GM18498 (cell line): ENCODE data around the gene OPRD1.
"Not testable (repeated sequence)": the region's sequence is repeated elsewhere in the genome, so short reads cannot be mapped to it uniquely, and the experiment has no call there.

ENCODE experiments used
- ATAC-seq: cut with Tn5 transposase; IDR thresholded peaks from one replicate; pipeline ENCODE4 v1.9.1; 2021; ENCODE audit warnings: mild to moderate bottlenecking, moderate library complexity; ENCODE audit not compliant: unreplicated experiment

Gene OPRD1

DNA sequence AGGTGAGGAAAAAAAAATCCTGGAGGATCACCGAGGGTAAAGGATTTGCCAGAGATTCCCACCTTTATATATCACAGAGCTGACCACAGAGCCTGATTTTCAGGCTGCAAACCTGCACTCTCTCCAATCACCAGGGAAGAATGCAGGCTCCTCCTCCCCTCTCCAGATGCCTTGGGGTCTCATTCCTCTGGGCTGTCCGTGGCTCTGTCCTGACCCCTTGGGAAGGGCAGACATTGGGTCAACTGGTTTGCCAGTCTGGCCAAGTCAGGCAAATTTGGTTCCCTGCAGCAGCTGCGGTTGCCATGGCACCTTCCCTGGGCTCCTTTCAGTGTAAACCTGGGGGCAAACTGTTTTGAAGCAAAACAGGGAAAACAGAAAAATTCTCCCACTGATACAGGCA, 11.6 kb upstream of the OPRD1 start:
- no peak for ATAC-seq

DNA sequence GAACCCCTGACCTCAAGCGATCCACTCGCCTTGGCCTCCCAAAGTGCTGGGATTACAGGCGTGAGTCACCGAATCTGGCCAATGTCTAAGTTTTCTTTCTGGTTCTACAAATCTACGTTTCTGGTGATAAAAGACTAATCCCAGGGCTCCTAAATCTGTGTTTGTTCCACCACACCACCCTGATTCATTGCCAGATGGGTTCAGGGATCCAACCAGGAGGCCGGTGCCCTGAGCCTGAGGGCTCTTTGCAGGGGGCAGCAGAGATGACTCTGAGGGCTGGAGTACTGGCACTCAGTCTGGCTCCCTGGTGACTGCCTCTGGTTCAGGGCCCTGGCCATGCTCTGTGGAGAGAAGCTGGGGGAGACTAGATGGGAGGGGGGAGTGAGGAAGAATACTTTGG, 10.5 kb upstream of the OPRD1 start:
- ATAC-seq: no peak

DNA sequence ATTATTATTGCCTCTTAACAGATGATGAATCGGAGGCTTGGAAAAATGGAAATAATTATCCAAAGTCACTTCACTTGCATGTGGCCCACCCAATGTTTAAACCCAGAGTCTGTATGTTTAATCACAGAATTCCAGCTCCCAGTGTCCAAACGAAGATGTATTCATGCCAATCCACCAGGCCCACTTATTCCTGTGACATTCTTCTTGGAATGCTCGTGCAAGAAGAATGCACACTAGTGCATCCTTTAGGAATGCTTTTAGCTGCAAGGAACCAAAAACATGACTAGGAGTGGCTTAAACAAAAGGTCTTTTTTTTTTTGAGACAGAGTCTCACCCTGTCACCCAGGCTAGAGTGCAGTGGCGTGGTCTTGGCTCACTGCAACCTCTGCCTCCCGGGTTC, 8.9 kb upstream of the OPRD1 start:
- no peak for ATAC-seq

DNA sequence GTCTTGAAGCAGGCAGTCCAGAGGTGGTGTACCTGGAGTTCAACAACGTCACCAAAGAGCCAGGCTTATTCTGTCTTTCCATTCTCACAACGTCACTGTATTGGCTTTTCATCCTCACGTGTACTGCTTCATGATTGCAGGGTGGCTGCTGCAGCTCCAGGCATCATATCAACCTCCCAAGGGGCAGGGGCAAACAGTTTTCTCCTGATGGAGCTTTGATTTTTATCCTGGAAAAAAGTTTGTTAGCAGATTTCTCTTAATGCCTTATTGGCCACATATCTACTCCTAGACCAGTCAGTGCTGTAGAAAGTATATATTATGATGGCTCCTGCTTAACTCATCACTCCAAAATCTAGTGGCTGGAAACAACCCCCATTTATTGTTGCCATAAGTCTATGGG, 8.3 kb upstream of the OPRD1 start:
- ATAC-seq: no peak

DNA sequence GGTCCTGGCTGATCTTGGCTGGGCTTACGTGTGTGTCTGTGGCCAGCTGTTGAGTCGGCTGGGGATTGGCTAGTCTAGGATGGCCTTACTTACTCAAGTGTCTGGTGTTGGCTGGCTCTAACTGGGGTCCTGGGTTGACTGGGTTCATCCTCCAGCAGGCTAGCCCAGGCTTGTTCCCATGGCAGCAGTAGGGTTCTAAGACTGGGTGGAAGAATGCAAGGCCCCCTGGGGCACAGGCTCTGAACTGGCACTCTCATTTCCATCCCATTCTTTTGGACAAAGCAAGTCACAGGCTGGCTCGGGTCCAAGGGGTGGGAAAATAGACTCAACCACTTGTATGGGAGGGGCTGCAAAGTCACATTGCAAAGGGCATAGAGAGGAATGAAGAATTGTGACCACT, 7.9 kb upstream of the OPRD1 start:
- no peak for ATAC-seq

DNA sequence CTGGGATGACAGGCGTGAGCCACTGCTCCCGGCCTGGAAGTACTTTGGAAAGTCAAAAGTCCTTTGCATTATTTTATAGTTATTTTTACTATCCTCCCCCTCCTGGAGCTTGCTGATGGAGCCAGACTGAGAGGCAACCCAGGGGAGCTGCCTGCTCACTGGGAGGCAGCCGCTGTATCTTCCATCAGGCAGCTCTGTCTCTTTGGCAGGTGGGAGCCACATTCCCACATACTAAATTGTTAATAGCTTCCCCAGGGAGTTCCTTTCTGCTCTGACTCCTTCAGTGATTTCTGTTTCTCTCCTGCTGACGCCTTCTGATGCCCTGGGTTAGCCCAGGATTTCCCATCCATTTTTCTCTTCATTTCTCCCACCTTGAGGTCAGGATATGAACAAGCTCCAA, 4.9 kb upstream of the OPRD1 start:
- no peak for ATAC-seq

DNA sequence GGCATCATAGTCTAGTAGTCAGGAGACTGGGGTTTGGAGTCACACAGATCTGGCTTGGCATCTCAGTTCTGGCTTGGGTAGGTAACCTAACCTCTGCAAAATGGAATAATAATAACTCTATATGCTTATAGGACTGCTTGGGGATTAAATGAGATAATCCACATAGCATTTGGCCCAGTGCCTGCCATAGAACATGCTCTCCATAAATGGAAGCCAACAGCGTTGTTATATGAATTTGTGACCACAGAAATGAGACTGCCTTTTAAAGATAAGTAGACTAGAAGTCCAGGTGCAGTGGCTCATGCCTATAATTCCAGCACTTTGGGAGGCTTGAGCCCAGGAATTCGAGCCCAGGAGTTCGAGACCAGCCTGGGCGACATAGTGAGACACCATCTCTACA, 4.0 kb upstream of the OPRD1 start:
- ATAC-seq: no peak

DNA sequence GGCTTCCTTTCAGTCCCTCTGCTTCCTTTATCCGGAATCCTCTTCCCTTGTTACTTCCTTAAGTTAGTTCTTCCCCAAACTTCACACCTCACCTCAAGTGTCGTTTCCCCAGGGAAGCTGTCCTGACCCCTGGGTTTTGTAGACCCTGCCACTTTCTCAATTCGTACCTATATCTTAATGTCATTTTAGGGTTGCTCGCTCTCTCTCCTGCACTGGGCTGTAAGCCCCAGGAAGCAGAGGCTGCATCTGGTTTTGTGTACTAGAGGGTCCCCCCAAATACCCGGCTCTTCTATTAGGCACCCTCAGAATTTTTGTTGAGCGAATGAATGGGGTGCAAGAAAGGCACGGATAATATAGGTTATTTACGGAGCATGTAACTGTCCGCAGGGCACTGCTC, 603 bp upstream of the OPRD1 start:
- ATAC-seq: no peak

DNA sequence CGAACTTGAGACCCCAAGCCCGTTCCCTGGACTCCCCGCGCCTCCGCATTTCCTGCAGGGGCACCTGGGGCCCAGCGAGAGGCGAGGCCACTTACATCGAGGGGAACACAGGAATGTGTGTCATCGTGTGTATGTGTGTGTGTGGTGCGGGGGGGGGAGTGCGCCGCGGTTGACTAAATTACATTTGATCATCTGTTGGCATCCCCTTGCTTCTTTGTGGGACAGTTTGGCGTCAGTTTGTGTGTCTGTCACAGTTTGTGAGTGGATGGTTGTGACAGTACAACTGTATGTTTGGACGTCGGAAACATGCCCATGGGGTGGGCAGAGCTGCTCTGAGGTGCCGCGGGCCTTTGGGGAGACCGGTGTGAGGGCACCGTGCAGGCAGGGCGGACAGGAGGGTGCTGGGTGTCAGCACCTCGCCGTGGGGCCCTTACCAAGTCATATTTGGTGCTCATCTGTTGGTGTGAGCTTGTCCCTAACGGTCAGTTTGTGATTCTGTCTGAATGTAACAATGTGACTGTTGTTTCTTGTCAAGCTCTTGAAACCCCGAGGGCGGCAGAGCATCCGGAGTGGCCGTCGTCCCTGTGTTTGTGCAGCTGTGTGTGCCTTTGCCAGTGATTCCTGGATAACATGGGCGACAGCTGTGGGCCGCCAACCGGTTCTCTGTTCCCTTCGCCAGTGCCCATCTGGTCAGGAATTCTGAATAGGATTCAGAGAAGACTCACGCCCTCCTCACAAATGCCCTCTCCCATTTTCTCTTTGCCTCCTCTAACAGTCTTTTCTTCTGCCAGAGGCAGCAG, 899 bp downstream of the OPRD1 start:
- ATAC-seq: no peak

DNA sequence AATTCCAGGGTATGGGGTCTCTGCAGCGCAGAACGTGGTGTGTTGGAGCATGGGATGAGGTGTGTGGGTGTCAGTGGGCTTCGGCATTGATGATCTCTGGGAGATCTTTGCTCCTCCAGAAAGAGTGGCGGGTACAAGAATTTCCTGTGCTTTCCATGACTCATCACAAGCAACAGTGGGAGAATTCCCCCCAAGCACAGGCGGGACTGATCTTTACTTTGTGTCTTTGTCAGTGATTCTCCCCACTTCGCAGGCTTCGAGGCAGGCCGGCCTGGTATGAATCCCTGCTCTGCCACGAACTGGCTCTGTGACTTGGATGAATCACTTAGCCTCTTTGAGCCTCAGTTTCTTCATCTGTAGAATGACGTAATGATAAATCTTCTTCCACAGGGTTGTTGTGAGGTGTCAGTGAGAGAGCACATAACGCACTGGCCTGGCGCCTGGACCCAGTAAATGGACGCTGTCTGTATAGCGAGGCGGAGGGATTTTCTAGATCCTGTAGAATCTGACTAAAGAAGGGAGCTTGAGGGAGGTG, 2.0 kb downstream of the OPRD1 start:
- ATAC-seq: no peak

DNA sequence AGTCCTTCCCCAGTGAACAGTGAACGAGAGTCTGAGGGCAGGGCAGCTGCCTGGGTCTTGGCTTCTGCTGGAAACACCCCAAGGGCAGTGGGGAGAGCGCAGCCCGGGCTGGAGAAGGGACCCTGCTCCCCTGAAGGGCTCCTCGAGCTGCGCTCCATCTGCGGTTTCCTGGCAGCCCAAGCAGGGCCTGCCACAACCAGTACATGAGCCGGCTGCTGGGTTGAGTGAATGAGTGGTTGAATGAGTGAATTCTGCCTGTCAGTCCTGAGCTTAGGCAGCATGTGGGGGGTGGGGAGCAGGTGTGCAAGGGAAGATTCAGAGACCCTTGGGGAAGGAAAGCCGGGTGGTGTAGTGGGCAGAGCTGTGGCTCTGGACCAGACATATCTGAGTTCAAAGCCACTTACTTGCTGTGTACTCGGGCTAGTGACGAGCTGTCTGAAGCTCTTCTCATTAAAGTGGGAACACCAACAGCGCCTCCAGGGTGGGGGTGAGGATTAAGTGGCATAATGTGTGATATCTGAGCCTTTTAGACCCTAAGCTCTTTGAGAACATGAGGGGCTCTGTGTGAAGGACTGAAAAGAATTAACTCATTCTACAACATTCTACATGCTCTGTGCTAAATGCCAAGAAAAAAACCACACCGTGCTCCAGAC, 3.7 kb downstream of the OPRD1 start:
- no peak for ATAC-seq

DNA sequence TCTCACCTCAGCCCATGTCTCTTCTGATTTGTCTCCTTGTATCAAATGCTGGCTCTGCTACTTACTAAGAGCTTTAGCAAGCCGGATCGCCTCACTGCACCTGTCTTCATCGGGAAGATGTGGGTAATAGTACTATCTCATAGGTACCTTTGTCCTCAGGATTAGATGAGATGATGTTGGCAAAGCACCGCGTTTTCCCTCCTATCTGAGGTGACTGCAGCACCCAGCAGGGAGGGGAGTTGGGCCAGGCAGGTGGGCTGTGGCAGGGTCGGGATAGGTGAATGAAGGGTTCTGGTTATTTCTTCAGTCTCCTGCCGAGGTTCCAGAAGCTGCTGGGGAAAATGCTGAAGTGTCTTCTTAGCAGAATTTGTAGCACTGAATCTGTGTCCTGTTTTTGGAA, 5.2 kb downstream of the OPRD1 start:
- no peak for ATAC-seq

DNA sequence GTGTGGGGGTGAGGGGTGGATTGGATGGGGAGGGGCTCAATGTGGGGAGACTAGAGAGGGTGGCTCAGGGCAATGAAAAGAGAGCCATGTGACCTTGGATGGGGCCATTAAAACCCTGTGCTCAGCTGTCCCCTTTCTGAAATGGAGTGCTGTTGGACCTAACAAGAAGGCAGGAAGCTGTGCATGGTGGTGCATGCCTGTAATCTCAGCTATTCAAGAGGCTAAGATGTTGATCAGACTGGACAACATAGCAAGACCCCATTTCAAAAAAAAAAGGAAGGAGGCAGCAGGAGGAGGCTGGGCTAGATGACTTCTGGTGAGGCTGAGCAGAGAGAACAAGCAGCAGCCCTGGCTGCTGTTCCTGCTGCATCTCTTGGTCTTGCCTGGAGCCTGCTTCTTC, 7.0 kb downstream of the OPRD1 start:
- ATAC-seq: no peak

DNA sequence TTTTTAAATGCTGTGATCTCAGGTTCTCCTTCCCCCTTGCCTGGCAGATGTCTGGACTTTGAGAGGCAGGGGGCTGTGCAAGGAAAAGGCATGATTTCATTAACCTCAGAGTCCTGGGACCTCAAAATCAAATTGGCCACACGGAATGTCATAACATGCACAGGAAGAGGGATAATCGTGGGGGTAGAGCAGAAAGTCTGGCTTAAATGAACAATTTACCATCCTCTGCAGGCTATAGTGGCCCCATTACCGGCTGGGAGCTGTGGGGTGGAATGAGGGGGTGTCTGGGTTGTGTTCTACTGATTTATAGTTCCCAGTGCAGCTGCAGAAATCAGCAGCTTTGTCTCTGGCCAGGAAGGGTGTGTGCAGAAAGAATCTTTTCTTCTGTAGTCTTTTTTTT, 10.8 kb downstream of the OPRD1 start:
- no peak for ATAC-seq

DNA sequence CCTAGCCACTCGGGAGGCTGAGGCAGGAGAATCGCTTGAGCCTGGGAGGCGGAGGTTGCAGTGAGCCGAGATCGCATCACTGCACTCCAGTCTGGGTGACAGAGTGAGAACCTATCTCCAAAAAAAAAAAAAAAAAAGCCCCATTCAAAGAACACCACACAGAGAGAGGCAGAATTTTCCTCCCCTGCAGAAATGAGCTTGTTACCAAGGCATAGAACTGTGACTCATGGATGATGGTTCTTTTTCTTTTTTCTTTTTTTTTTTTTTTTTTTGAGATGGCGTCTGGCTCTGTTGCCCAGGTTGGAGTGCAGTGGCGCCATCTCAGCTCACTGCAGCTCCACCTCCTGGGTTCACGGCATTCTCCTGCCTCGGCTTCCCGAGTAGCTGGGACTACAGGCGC, 12.1 kb downstream of the OPRD1 start:
- not testable (repeated sequence) for ATAC-seq

DNA sequence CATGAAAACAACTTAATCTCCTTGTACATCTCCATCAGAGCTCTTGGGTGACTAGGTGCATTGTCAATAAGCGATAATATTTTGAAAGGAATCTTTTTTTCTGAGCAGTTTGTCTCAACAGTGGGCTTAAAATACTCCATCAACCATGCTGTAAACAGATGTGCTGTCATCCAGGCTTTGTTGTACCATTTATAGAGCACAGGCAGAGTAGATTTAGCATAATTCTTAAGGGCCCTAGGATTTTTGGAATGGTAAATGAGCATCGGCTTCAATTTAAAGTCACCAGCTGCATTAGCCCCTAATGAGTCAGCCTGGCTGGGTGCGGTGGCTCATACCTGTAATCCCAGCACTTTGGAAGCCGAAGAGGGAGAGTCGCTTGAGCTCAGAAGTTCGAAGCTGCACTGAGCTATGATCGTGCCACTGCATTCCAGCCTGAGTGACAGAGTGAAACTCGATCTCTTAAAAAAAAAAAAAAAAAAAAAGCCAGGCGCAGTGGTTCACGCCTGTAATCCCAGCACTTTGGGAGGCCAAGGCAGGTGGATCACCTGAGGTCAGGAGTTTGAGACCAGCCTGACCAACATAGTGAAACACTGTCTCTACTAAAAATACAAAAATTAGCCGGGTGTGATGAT, 16.4 kb downstream of the OPRD1 start:
- not testable (repeated sequence) for ATAC-seq

DNA sequence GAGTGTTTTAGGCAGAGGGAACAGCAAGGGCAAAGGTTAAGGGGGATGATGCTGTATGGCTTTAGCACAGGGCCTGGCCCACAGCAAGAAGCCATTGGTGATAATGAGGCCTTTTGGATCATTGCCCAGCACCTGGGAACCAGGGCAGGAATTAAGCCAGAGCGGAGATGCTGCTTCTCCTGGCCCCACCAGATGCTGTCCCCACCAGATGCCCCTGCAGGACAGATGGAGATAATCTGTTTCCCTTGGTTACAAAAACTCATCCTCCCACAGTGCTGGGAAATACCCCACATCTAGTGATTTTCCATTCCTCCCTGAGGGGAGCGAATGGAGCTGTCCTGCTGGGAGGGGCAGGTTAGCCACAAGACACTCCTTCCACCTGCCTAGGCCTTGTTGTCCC, 18.8 kb downstream of the OPRD1 start:
- no peak for ATAC-seq

DNA sequence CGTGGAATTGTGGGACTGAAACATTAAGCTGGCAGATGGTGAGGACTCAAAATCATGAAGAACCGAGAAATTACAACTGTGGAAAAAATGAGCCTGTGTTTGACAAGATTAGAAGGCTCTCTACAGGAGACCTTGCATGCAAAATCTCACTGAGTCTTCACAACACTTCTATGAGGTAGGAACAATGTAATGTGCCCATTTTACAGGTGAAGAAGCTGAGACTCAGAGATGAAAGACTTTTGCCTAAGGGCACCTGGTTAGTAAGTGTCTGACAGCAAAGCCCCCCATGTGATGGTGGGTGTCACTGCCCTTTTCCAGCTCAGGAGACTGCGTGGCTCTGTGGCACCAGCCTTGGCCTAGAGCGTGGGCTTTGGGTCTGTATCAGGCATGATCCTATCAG, 21.0 kb downstream of the OPRD1 start:
- ATAC-seq: no peak

DNA sequence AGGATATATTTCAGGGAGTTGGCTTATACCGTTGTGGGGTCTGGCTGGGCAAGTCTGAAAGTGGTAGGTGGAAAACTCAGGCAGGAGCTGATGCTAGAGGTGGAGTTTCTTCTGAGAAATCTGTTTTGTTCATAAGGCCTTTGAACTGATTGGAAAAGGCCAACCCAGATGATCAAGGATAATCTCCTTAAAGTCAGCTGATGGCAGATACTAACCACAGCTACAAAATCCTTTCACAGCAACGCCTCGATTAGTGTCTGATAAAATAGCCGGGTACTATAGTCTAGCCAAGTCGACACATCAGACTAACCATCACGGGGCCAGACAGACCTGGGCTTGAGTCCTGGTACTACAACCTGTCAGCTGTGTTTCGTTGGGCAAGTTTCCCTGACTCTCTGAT, 21.4 kb downstream of the OPRD1 start:
- no peak for ATAC-seq

DNA sequence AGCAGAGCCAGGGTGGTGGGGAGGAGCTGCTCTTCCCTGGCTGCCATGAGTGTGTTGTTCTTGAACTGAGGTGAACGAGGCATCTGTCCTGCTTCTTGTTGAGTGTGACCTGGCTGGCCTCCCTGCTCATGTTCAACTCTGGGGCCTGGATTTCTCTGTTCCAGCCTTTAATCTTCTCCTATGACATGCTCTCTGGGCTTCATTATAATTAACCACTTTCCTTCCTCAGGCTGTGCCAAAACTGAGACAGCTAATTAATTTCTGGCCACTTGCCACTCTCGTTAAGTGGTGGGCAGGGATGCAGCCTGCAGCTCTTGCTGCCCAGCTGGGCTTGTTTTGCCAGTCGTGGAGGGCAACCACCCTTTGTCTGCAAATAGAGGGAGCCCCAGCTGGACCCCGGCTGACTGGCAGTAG, 23.3 kb downstream of the OPRD1 start:
- ATAC-seq: no peak

DNA sequence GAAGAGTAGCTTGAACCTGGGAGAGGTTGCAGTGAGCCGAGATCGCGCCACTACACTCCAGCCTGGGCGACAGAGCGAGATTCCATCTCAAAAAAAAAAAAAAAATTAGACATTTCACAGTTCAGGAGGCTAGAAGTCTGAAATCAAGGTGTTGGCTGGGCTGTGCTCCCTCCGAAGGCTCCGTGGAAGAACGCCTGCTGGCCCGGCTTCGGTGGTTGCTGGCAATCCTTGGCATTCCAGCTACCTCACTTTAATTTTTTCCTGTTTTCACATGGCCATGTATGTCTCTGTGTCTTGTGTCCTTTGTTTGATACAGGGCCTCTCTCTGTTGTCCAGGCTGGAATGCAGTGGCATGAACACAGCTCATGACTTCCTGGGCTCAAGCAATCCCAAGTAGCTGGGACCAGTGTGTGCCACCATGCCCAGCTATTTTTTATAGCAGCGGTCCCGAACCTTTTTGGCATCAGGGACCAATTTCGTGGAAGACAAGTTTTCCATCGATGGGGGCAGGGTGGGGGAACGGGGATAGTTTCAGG, 24.5 kb downstream of the OPRD1 start:
- ATAC-seq: no peak
